HepG2 (cell line): ENCODE results near the gene IL17C. TPM values are rescaled to one million over a fixed set of nuclear protein-coding genes. Genes with fewer than 3 reads are reported as not detected.
A peak's percentile ranks its signal among the peaks of the same experiment; 100 is the strongest.

ENCODE experiments used
- GATAD2A ChIP-seq: IDR thresholded peaks from 2 replicates; pipeline ENCODE4 v1.6.1; 2016
- NRL ChIP-seq: sonication (generic); formaldehyde crosslinking; IDR thresholded peaks from 2 replicates; pipeline ENCODE4 v1.5.0; 2020; ENCODE audit warnings: missing genetic modification reagents, mild to moderate bottlenecking, moderate library complexity, borderline replicate concordance
- SPEN ChIP-seq: sonication (generic); formaldehyde crosslinking; IDR thresholded peaks from 2 replicates; pipeline ENCODE4 v1.5.1; 2020; ENCODE audit warnings: low read depth, mild to moderate bottlenecking, missing genetic modification reagents
- ZBTB40 ChIP-seq, 2 experiments: fragments of 450-650 bp in 1 of 2; sonication (generic) in 1 of 2; formaldehyde crosslinking in 1 of 2; IDR thresholded peaks; 2 replicates each; pipeline versions ENCODE4 v1.6.1 to v1.8.0; 2016 to 2022; ENCODE audit warnings: antibody characterized with exemption in 1 of 2, mild to moderate bottlenecking in 1 of 2, missing genetic modification reagents in 1 of 2
- ZBTB42 ChIP-seq: sonication (generic); formaldehyde crosslinking; IDR thresholded peaks from 2 replicates; pipeline ENCODE4 v1.5.0; 2020; ENCODE audit warnings: mild to moderate bottlenecking, missing genetic modification reagents
- ZNF431 ChIP-seq: sonication (generic); formaldehyde crosslinking; IDR thresholded peaks from 2 replicates; pipeline ENCODE4 v1.9.0; 2022; ENCODE audit warnings: missing genetic modification reagents, low read depth, mild to moderate bottlenecking, borderline replicate concordance
- ZNF501 ChIP-seq: sonication (generic); formaldehyde crosslinking; IDR thresholded peaks from 2 replicates; pipeline ENCODE4 v1.5.1; 2020; ENCODE audit warnings: mild to moderate bottlenecking, moderate library complexity, missing genetic modification reagents
- ZNF577 ChIP-seq: sonication (generic); formaldehyde crosslinking; IDR thresholded peaks from 2 replicates; pipeline ENCODE4 v1.4.0; 2020; ENCODE audit warnings: mild to moderate bottlenecking, low read depth, missing genetic modification reagents, borderline replicate concordance
- polyA plus RNA-seq, 8 experiments: library from polyadenylated mRNA; depleted of rRNA in 3 of 8; stranded (reverse) in 7 of 8; unstranded in 1 of 8; fragments of >200 nt; fragmentation: Illumina TruSeq in 4 of 8; extraction: Trizol in 4 of 8; gene quantifications; 2 replicates each; pipeline versions ENCODE4 v1.2.1 to v1.2.3, GENCODE V29; 2011 to 2016; ENCODE audit warnings: low read depth in 4 of 8, missing spikeins in 1 of 8, mixed read lengths in 1 of 8; ENCODE audit not compliant: insufficient read depth in 1 of 8
- total RNA-seq, 5 experiments: library from RNA; depleted of rRNA; stranded (reverse); fragments of >200 nt; fragmentation: Illumina TruSeq; extraction: Trizol; gene quantifications; 2 replicates each; pipeline ENCODE4 v1.2.3, GENCODE V29; 2016; ENCODE audit warnings: low read depth in 1 of 5
- TF ChIP-seq, protein P1 (sequence below): sonication (generic); formaldehyde crosslinking; IDR thresholded peaks from one replicate; pipeline ENCODE4 v1.5.1; 2020; ENCODE audit warnings: mild to moderate bottlenecking, missing genetic modification reagents; ENCODE audit errors: not compliant biosample characterization
- TF ChIP-seq, protein P2 (sequence below): sonication (generic); formaldehyde crosslinking; IDR thresholded peaks from 2 replicates; pipeline ENCODE4 v1.5.0; 2020; ENCODE audit warnings: mild to moderate bottlenecking, missing genetic modification reagents, borderline replicate concordance

Gene IL17C
- total and polyA plus RNA-seq, 2 of the 13 experiments (the other 11 are each of a cell fraction or from before 2014, with no cell fraction given): not detected

GRCh38 chr16:88687254-88687576, 48.8 kb downstream of the IL17C start (continued):
- TF ChIP-seq, protein P1, sequence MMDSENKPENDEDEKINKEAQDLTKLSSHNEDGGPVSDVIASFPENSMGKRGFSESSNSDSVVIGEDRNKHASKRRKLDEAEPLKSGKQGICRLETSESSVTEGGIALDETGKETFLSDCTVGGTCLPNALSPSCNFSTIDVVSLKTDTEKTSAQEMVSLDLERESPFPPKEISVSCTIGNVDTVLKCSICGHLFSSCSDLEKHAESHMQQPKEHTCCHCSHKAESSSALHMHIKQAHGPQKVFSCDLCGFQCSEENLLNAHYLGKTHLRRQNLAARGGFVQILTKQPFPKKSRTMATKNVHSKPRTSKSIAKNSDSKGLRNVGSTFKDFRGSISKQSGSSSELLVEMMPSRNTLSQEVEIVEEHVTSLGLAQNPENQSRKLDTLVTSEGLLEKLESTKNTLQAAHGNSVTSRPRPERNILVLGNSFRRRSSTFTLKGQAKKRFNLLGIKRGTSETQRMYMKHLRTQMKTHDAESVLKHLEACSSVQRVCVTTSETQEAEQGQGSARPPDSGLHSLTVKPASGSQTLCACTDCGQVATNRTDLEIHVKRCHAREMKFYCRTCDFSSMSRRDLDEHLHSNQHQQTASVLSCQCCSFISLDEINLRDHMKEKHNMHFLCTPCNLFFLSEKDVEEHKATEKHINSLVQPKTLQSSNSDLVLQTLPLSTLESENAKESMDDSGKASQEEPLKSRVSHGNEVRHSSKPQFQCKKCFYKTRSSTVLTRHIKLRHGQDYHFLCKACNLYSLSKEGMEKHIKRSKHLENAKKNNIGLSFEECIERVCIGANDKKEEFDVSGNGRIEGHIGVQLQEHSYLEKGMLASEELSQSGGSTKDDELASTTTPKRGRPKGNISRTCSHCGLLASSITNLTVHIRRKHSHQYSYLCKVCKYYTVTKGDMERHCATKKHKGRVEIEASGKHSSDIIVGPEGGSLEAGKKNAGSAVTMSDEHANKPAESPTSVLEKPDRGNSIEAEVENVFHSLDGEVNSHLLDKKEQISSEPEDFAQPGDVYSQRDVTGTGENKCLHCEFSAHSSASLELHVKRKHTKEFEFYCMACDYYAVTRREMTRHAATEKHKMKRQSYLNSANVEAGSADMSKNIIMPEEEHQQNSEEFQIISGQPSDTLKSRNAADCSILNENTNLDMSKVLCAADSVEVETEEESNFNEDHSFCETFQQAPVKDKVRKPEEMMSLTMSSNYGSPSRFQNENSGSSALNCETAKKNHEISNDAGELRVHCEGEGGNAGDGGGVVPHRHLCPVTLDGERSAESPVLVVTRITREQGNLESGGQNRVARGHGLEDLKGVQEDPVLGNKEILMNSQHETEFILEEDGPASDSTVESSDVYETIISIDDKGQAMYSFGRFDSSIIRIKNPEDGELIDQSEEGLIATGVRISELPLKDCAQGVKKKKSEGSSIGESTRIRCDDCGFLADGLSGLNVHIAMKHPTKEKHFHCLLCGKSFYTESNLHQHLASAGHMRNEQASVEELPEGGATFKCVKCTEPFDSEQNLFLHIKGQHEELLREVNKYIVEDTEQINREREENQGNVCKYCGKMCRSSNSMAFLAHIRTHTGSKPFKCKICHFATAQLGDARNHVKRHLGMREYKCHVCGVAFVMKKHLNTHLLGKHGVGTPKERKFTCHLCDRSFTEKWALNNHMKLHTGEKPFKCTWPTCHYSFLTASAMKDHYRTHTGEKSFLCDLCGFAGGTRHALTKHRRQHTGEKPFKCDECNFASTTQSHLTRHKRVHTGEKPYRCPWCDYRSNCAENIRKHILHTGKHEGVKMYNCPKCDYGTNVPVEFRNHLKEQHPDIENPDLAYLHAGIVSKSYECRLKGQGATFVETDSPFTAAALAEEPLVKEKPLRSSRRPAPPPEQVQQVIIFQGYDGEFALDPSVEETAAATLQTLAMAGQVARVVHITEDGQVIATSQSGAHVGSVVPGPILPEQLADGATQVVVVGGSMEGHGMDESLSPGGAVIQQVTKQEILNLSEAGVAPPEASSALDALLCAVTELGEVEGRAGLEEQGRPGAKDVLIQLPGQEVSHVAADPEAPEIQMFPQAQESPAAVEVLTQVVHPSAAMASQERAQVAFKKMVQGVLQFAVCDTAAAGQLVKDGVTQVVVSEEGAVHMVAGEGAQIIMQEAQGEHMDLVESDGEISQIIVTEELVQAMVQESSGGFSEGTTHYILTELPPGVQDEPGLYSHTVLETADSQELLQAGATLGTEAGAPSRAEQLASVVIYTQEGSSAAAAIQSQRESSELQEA (CRISPR knock-in tag): no peak
- TF ChIP-seq ZNF431 (CRISPR knock-in tag) (no peak), ZNF501 (CRISPR knock-in tag) (no peak), SPEN (CRISPR knock-in tag) (peak; percentile 36; the same call in 1 of the 2 replicates), ZBTB40 (IDR thresholded peaks at IDR 0.05) (no peak), ZBTB40 (CRISPR knock-in tag; IDR thresholded peaks at IDR 0.05) (no peak), NRL (no peak), ZBTB42 (CRISPR knock-in tag) (no peak), ZNF577 (CRISPR knock-in tag) (no peak), GATAD2A (CRISPR knock-in tag) (peak; percentile 41)
- TF ChIP-seq, protein P2, sequence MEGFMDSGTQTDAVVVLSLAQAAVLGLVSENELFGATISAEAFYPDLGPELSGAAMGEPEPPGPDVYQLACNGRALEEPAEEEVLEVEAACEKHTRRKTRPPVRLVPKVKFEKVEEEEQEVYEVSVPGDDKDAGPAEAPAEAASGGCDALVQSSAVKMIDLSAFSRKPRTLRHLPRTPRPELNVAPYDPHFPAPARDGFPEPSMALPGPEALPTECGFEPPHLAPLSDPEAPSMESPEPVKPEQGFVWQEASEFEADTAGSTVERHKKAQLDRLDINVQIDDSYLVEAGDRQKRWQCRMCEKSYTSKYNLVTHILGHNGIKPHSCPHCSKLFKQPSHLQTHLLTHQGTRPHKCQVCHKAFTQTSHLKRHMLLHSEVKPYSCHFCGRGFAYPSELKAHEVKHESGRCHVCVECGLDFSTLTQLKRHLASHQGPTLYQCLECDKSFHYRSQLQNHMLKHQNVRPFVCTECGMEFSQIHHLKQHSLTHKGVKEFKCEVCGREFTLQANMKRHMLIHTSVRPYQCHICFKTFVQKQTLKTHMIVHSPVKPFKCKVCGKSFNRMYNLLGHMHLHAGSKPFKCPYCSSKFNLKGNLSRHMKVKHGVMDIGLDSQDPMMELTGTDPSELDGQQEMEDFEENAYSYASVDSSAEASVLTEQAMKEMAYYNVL: 0 out of 2 replicates have a peak, but pooled peaks have one; percentile 34
